ENCODE measurements around the gene AIP. TPM values are rescaled to one million over a fixed set of nuclear protein-coding genes. Genes with fewer than 3 reads are reported as not detected.
A peak's percentile ranks its signal among the peaks of the same experiment; 100 is the strongest.

AIP gene
- total RNA-seq, 1 experiment from 2014 or later = 35.6 TPM

- Mint-ChIP-seq H3K9me3 (no peaks in the 10 kb centered on the region; a peak in 1 of 5 replicates), H3K27me3 (ENCODE audit: low read depth) (peaks cover 14% of the 10 kb centered on the region)
- TF ChIP-seq, protein P1, sequence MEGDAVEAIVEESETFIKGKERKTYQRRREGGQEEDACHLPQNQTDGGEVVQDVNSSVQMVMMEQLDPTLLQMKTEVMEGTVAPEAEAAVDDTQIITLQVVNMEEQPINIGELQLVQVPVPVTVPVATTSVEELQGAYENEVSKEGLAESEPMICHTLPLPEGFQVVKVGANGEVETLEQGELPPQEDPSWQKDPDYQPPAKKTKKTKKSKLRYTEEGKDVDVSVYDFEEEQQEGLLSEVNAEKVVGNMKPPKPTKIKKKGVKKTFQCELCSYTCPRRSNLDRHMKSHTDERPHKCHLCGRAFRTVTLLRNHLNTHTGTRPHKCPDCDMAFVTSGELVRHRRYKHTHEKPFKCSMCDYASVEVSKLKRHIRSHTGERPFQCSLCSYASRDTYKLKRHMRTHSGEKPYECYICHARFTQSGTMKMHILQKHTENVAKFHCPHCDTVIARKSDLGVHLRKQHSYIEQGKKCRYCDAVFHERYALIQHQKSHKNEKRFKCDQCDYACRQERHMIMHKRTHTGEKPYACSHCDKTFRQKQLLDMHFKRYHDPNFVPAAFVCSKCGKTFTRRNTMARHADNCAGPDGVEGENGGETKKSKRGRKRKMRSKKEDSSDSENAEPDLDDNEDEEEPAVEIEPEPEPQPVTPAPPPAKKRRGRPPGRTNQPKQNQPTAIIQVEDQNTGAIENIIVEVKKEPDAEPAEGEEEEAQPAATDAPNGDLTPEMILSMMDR (conservative IDR thresholded peaks at IDR 0.05) = no peak
Measured at GRCh38 chr11:67453816-67454732, 28.8 kb upstream of the AIP start.

More at GRCh38 chr11:67453816-67454732, 28.8 kb upstream of the AIP start:
- Histone ChIP-seq H2AFZ (ENCODE audit: low read length) (no peak overlapping the region), H3K79me2 (ENCODE audit: insufficient read depth, low read length) (no peaks in the 10 kb centered on the region), H2BK20ac (ENCODE audit: low read depth, low read length, poor library complexity, severe bottlenecking) (no peak overlapping the region), H3K4me2 (ENCODE audit: insufficient read depth, insufficient read length, low read length) (no peak overlapping the region), H3K9me3 (ENCODE audit: control insufficient read depth, low read depth, low read length) (no peaks in the 10 kb centered on the region), H2AK5ac (ENCODE audit: insufficient read length, low read length) (no peak overlapping the region), H3K9ac (ENCODE audit: extremely low read depth, insufficient read length, low read length) (no peak overlapping the region), H3K27me3 (ENCODE audit: insufficient read depth, low read length) (no peaks in the 10 kb centered on the region), H4K5ac (ENCODE audit: insufficient read length, low read depth, low read length) (no peak overlapping the region), H2BK15ac (ENCODE audit: low read depth, low read length) (no peak overlapping the region), H3K4ac (ENCODE audit: low read depth, low read length) (no peak overlapping the region), H3K4me1 (ENCODE audit: insufficient read depth, low read length) (no peaks in the 10 kb centered on the region), H3K79me1 (ENCODE audit: insufficient read depth, low read depth, low read length, poor library complexity, severe bottlenecking) (no peaks in the 10 kb centered on the region), H3K56ac (ENCODE audit: insufficient read length, low read depth, low read length) (no peak overlapping the region), H4K8ac (replicated peaks; ENCODE audit: insufficient read length, low read depth, low read length) (no peak overlapping the region), H3K14ac (ENCODE audit: insufficient read depth, low read length) (no peak overlapping the region), H3K23me2 (ENCODE audit: insufficient read length, low read depth, low read length, poor library complexity, severe bottlenecking) (peaks cover 5% of the 10 kb centered on the region), H3K23ac (ENCODE audit: insufficient read length, low read depth, low read length) (no peak overlapping the region), H2BK120ac (ENCODE audit: low read depth, low read length, poor library complexity, severe bottlenecking) (no peak overlapping the region), H3T11ph (ENCODE audit: low read length) (no peak overlapping the region), H2BK12ac (ENCODE audit: insufficient read length, low read depth, low read length) (no peak overlapping the region), H2BK5ac (ENCODE audit: insufficient read length, low read length) (no peak overlapping the region), H4K20me1 (ENCODE audit: control insufficient read depth, insufficient read depth, insufficient read length) (no peaks in the 10 kb centered on the region), H4K91ac (ENCODE audit: insufficient read length, low read depth, low read length) (no peak overlapping the region), H3K27ac (ENCODE audit: insufficient read length, low read depth, low read length) (no peak overlapping the region), H3K18ac (ENCODE audit: insufficient read length, low read depth, low read length) (no peak overlapping the region)
- no peak for DNase-seq
- Mint-ChIP-seq H3K36me3 (ENCODE audit: insufficient read depth in 1 of 3, low read depth in 3 of 3) (no peaks in the 10 kb centered on the region; a peak in 1 of 7 replicates), H3K4me3 (no peak overlapping the region), H3K4me1 (0 out of 4 replicates have a peak, but pooled peaks cover 0 to 4% of the 10 kb centered on the region in 2 experiments), H3K27ac (peak overlapping the region in 1 of 3 experiments; percentile 72; a peak in 1 of 7 replicates)
- no CpG with 5 or more reads among the region's 21 CpGs for WGBS (ENCODE audit: extremely low coverage, insufficient read length, low lambda C conversion rate)

All from H9 (cell line).